ENCODE data around the gene PSD4. TPM values are rescaled to one million over a fixed set of nuclear protein-coding genes. Genes with fewer than 3 reads are reported as not detected.

Gene PSD4
- total RNA-seq, 2 experiments from 2014 or later: 96.5 to 101 TPM

DNA sequence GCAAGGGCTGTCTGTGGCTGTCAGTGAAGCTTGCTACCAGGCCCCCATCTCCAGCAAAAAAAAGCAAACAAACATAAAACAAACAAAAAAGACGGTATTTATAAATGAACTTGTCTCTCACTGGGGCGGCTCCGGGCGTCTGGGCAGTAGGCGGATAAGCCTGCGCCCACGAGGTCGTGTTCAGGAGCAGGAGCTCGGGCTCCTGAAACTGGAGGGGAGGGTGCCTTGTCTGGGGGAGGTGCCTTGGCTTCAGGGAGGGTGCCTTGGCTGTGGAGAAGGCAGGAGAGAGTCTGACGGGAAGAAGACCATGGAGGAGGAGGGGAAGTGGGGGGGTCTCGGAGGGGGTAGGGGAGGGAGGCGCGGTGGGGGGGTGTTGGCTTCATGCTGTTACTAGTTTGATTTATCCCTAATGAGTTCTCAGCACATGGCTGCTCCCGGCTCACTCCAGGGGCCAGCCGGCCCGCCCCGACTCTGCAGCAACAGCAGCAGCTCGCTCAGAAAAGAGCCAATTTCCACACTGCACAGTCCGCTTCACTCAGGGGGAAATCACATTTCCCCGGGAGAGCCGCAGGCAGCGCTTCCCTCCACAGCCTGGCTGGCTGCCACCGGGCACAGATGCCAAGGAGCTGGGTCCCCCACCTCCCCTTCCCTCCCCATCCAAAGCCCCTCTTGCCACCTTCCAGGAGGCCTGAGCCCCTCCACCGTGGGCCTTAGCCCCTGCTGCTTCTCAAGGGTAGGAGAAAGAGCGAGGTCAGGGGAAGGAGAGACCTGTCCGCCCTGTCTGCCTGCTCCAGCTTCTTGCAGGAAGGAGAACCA, 38.7 kb downstream of the PSD4 start:
- Mint-ChIP-seq H3K27me3 (no peaks in the 10 kb centered on the region), H3K36me3 (ENCODE audit: low read depth) (no peaks in the 10 kb centered on the region), H3K4me1 (ENCODE audit: low read depth) (peaks cover 18% of the 10 kb centered on the region), H3K4me3 (no peak overlapping the region), H3K9me3 (no peaks in the 10 kb centered on the region), H3K27ac (no peak overlapping the region)
- Histone ChIP-seq H3K9me3 (ENCODE audit: control insufficient read depth in 1 of 2, insufficient read depth in 1 of 2, low read length in 2 of 2) (no peaks in the 10 kb centered on the region), H3K4me3 (ENCODE audit: low read length) (no peak overlapping the region), H3K4me1 (ENCODE audit: insufficient read depth, low read length) (peaks cover 3% of the 10 kb centered on the region), H3K27ac (ENCODE audit: low read depth in 1 of 2, low read length in 2 of 2) (no peak overlapping the region), H3K36me3 (ENCODE audit: insufficient read depth, low read length) (no peaks in the 10 kb centered on the region), H3K27me3 (ENCODE audit: control insufficient read depth in 1 of 2, insufficient read depth in 2 of 2, low read length in 2 of 2) (no peaks in the 10 kb centered on the region)
- TF ChIP-seq, protein P1, sequence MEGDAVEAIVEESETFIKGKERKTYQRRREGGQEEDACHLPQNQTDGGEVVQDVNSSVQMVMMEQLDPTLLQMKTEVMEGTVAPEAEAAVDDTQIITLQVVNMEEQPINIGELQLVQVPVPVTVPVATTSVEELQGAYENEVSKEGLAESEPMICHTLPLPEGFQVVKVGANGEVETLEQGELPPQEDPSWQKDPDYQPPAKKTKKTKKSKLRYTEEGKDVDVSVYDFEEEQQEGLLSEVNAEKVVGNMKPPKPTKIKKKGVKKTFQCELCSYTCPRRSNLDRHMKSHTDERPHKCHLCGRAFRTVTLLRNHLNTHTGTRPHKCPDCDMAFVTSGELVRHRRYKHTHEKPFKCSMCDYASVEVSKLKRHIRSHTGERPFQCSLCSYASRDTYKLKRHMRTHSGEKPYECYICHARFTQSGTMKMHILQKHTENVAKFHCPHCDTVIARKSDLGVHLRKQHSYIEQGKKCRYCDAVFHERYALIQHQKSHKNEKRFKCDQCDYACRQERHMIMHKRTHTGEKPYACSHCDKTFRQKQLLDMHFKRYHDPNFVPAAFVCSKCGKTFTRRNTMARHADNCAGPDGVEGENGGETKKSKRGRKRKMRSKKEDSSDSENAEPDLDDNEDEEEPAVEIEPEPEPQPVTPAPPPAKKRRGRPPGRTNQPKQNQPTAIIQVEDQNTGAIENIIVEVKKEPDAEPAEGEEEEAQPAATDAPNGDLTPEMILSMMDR (IDR thresholded peaks at IDR 0.05): no peak
- intact Hi-C loops (cut with DNase I, micrococcal nuclease): no loop called here
- CTCF ChIA-PET: no interaction called here
- ATAC-seq (ENCODE audit: poor library complexity) (no peak), DNase-seq (no peak)
- POLR2A ChIA-PET: no interaction called here

DNA sequence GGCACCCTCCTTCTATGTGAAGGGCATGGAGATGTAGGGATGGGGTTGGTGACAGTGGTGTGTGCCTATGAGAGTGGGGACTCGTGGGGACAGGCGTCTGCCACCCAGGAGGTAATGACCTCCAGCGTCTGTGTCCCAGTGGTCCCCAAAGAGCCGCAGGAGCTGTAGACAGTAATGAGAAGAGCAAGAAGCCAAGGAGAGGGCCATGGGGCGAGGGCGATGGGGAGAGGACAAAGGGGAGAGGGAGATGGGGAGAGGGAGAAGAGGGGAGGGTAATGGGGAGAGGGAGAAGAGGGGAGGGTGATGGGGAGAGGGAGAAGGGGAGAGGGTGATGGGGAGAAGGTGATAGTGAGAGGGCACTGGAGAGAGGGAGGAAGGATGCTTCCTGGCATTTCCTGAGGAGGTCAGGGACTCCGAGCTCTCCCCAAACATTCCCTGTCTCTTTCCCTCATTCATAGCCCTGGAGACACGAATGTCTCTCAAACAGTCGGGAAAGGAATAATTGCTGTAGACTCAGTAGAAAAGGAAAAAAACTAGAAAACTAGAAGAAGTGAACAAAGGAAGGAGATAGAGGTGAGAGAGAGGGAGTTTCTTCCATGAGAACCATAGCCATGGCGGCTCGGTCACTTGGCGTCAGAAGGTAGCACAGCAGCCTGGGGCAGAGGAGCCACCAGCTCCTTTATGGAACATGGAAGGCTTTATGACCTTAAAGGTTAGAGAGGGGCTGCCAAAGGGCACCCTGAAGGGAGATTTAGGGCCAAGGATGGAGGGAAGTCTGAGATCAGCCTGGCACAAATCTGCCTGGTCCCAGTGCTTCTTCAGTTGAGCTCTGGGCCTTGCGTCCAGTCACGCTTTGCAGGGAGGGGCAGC, 39.5 kb downstream of the PSD4 start:
- no peaks in the 10 kb centered on the region for H3K36me3 Mint-ChIP-seq (ENCODE audit: low read depth)
- Histone ChIP-seq H3K9me3 (ENCODE audit: control insufficient read depth in 1 of 2, insufficient read depth in 1 of 2, low read length in 2 of 2) (no peaks in the 10 kb centered on the region), H3K36me3 (ENCODE audit: insufficient read depth, low read length) (no peaks in the 10 kb centered on the region), H3K27ac (ENCODE audit: low read depth in 1 of 2, low read length in 2 of 2) (no peak overlapping the region), H3K27me3 (ENCODE audit: control insufficient read depth in 1 of 2, insufficient read depth in 2 of 2, low read length in 2 of 2) (no peaks in the 10 kb centered on the region), H3K4me1 (ENCODE audit: insufficient read depth, low read length) (peaks cover 12% of the 10 kb centered on the region), H3K4me3 (ENCODE audit: low read length) (no peak overlapping the region)
- no peaks in the 10 kb centered on the region for H3K27me3 Mint-ChIP-seq
- peaks cover 19% of the 10 kb centered on the region for H3K4me1 Mint-ChIP-seq (ENCODE audit: low read depth)
- ATAC-seq (ENCODE audit: poor library complexity): no peak
- DNase-seq: no peak
- ChIA-PET CTCF (no interaction called here), POLR2A (no interaction called here)
- H3K27ac Mint-ChIP-seq: no peak overlapping the region
- TF ChIP-seq, protein P1 (IDR thresholded peaks at IDR 0.05): no peak
- H3K9me3 Mint-ChIP-seq: no peaks in the 10 kb centered on the region
- intact Hi-C loops (cut with DNase I, micrococcal nuclease): no loop called here
- H3K4me3 Mint-ChIP-seq: no peak overlapping the region

DNA sequence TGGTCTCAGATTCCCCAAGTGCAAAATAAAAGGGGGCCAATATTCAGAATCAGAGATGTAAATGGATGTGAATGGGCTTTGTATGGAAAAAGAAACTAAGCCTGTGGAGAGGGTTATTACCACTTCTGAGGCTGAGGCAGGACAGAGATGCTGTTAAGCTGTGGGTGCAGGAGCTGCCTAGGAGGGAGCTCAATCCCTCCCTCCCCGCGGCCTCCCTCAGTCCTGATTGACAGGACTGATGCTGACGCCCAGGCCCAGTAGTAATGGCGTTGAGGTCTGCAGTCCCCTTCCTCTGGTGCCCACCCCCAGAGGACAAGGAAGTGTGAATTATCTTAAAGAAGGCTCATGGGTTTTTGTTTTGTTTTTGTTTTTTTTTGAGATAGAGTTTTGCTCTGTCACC, 40.4 kb downstream of the PSD4 start:
- Mint-ChIP-seq H3K4me3 (no peak overlapping the region), H3K27ac (no peak overlapping the region), H3K9me3 (no peaks in the 10 kb centered on the region), H3K4me1 (ENCODE audit: low read depth) (peaks cover 22% of the 10 kb centered on the region), H3K27me3 (no peaks in the 10 kb centered on the region), H3K36me3 (ENCODE audit: low read depth) (no peaks in the 10 kb centered on the region)
- ChIA-PET POLR2A (no interaction called here), CTCF (no interaction called here)
- intact Hi-C loops (cut with DNase I, micrococcal nuclease): no loop called here
- Histone ChIP-seq H3K9me3 (ENCODE audit: control insufficient read depth in 1 of 2, insufficient read depth in 1 of 2, low read length in 2 of 2) (no peaks in the 10 kb centered on the region), H3K27me3 (ENCODE audit: control insufficient read depth in 1 of 2, insufficient read depth in 2 of 2, low read length in 2 of 2) (no peaks in the 10 kb centered on the region), H3K27ac (ENCODE audit: low read depth in 1 of 2, low read length in 2 of 2) (no peak overlapping the region), H3K4me3 (ENCODE audit: low read length) (no peak overlapping the region), H3K36me3 (ENCODE audit: insufficient read depth, low read length) (no peaks in the 10 kb centered on the region), H3K4me1 (ENCODE audit: insufficient read depth, low read length) (peaks cover 13% of the 10 kb centered on the region)
- DNase-seq (no peak), ATAC-seq (ENCODE audit: poor library complexity) (no peak)
- TF ChIP-seq, protein P1 (IDR thresholded peaks at IDR 0.05): no peak

Measured in CD4-positive, alpha-beta T cell (primary cell).